Psoas muscle (tissue), 8 donors: ENCODE results near the gene SLX9. TPM values are rescaled to one million over a fixed set of nuclear protein-coding genes. Genes with fewer than 3 reads are reported as not detected.

Experiments used
- ATAC-seq, 4 donors: fragments of 200-7000 bp; cut with Tn5 transposase; one replicate each; pipeline ENCODE4 v1.9.1; 2020; ENCODE audit warnings: moderate library complexity in 3 of 4, mild to moderate bottlenecking in 2 of 4
- DNase-seq, 2 donors: peaks; one replicate each; pipeline ENCODE4 v3.0.0-alpha.2; 2020
- H3K27ac ChIP-seq: fragments of 200-600 bp; one replicate; pipeline ENCODE4 v1.8.0; 2022
- H3K27me3 ChIP-seq, 3 donors: fragments of 200-600 bp in 1 of 3; one replicate each; pipeline versions ENCODE4 v1.6.1 to v1.8.0; 2013 to 2022; ENCODE audit warnings: low read length in 2 of 3, mild to moderate bottlenecking in 2 of 3, moderate library complexity in 1 of 3; ENCODE audit not compliant: insufficient read depth in 3 of 3
- H3K36me3 ChIP-seq, 2 donors: fragments of 200-600 bp in 1 of 2; one replicate each; pipeline versions ENCODE4 v1.6.1 to v1.8.0; 2013 to 2022; ENCODE audit warnings: low read depth in 1 of 2, mild to moderate bottlenecking in 1 of 2, moderate library complexity in 1 of 2; ENCODE audit not compliant: insufficient read depth in 1 of 2
- H3K4me1 ChIP-seq: fragments of 200-600 bp; one replicate; pipeline ENCODE4 v1.8.0; 2022
- H3K4me3 ChIP-seq: fragments of 200-600 bp; one replicate; pipeline ENCODE4 v1.8.0; 2022; ENCODE audit warnings: mild to moderate bottlenecking
- H3K9me3 ChIP-seq: fragments of 200-600 bp; one replicate; pipeline ENCODE4 v1.8.0; 2022
- WGBS, 3 donors: extraction: QIAGEN DNeasy Blood & Tissue Kit; methylation state at CpG; one replicate each; pipeline versions ENCODE4 v1.1.6 to v1.1.7; 2013; 5-methylcytosine and 5-hydroxymethylcytosine counted together
- intact Hi-C, 2 donors: fragments of 100-400 bp; cut with DNase I; formaldehyde crosslinking; loops; one replicate each; pipeline versions ENCODE4 v1.11.0 to v1.14.2; 2022
- polyA plus RNA-seq, 3 donors: library from polyadenylated mRNA; stranded (reverse); fragments of 200-250 nt; gene quantifications; one replicate each; pipeline ENCODE4 v1.2.3, GENCODE V29; 2013
- total RNA-seq, 4 donors: library from RNA; stranded (reverse); fragmentation: NEBNext Ultra II Directional in 2 of 4; extraction: Animal tissue kit (Norgen Biotek cat#: 25700) in 2 of 4; gene quantifications; one replicate each; pipeline versions ENCODE4 v1.2.1 to v1.2.4, GENCODE V29; 2021 to 2023
- TF ChIP-seq, protein P1 (sequence below): fragments of 200-600 bp; IDR thresholded peaks from one replicate; pipeline ENCODE4 v1.8.0; 2022; ENCODE audit warnings: antibody characterized with exemption
- donor health status: healthy with polysubstance abuse.
- donor health status: DM: no; HTN: no; CAD: no; lungs with moderate emphysema.
- donor health status: Bipolar disorder and iron deficiency.
- donor health status: healthy.
- donor health status: DM: yes; HTN: yes; CAD: no.
- donor health status: DM: no; HTN: no; CAD: no.
- donor health status: DM: no; HTN: no; CAD: no.
- donor health status: DM: yes; HTN: yes; CAD: no.

Gene SLX9
- total and polyA plus RNA-seq, 7 donors: 20.2 to 69.2 (median 30.1) TPM

DNA sequence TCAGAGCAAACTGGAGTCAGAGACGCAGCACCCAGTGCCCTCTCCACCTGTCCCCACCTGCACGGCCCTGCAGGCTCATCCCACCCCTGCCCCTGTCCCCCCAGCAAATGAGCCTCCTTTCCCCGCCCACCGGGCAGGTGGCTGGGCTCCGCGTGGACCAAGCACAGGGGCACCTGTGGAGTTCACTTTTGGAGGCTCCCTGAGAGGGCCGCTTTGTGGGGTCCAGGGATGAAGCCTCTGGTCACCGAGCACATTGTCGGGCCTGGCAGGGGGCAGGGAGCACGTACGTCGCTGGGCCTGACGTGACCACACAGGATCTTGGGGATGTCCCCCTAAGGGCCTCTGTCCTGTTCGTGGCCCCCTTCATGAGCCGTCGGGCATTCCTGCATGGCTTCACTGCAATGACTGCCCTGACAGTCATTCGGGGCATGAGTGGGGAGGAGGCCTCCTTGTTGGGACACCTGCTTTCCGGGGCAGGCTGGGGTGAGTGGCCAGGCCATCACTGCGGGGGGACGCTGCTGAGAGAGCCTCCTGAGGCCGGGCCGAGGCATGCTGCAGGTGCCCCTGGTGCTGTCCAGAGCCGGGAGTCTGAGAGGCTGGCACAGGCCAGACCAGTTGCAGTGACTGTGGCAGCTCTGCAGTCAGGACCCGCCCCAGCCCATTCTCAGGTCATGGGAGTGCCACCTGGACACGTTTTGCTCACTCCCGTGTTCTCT is 19.7 kb downstream of the SLX9 start:
- Histone ChIP-seq H3K36me3 (peaks cover 0 to 14% of the 10 kb centered on the region in 2 donors), H3K4me1 (peaks cover 49% of the 10 kb centered on the region), H3K4me3 (peak overlapping the region; percentile 18), H3K27me3 (no peaks in the 10 kb centered on the region), H3K27ac (no peak overlapping the region), H3K9me3 (no peaks in the 10 kb centered on the region)
- TF ChIP-seq, protein P1, sequence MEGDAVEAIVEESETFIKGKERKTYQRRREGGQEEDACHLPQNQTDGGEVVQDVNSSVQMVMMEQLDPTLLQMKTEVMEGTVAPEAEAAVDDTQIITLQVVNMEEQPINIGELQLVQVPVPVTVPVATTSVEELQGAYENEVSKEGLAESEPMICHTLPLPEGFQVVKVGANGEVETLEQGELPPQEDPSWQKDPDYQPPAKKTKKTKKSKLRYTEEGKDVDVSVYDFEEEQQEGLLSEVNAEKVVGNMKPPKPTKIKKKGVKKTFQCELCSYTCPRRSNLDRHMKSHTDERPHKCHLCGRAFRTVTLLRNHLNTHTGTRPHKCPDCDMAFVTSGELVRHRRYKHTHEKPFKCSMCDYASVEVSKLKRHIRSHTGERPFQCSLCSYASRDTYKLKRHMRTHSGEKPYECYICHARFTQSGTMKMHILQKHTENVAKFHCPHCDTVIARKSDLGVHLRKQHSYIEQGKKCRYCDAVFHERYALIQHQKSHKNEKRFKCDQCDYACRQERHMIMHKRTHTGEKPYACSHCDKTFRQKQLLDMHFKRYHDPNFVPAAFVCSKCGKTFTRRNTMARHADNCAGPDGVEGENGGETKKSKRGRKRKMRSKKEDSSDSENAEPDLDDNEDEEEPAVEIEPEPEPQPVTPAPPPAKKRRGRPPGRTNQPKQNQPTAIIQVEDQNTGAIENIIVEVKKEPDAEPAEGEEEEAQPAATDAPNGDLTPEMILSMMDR: no peak
- no peak for ATAC-seq
- peak; percentile 14 to 55 for DNase-seq
- WGBS, 3 donors: 70 to 80% (median 75%) methylated on average over 22 to 26 of the region's 26 CpGs
- intact Hi-C loops: loop anchor here in 1 of 2 donors (5.0 kb wide), 1 partner anchor 73 kb away; no protein-coding TSS in a partner anchor

DNA sequence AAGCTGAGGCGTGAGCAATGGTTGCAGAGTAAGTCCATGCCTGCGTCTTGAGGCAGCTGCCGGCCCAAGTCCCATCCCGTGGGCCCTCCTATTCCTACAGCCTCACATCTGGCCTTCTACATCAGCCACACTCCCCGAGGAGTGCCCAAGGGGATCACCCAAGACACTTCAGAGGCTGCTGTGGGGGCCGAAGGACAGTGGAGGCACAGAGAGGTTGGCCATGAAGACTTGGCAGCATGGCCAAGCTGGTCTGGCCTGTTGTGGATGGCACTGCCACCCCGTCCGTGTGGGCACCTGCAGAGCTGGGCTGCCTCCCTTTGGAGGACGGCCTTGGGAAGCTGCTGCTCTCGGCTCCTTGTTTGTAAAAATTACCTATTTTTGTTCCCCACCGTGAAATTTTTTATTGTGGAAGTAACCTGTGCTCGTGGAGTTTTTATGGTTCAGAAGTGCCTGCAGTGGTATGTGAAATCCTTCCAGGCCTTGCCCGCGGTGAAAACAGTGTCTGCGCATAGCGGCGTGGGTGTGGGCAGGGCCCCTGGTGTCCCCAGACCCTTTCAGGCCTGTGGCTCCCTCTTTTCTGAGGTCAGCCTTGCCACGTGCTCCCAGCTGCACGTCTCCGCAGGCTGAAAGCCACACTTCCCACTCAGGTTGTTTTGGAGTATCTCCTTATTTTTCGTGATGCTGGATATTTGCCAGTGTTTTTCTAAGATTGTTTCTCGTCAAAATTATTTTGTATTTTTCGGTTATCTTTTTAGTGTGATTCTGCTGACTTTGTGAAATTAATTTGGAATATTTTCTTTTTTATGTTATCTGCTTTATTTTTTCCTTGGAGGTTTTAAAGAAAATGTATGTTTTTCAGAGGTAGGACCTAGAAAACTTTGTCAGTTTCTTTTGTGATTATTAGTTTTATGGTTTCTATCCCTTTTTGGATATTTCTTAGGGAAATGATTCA is 20.6 kb downstream of the SLX9 start:
- peak in 1 of 2 donors; percentile 48 for DNase-seq
- ATAC-seq: no peak
- intact Hi-C loops: no loop called here
- no peaks in the 10 kb centered on the region for H3K27me3 ChIP-seq
- TF ChIP-seq, protein P1: no peak
- peaks cover 40% of the 10 kb centered on the region for H3K4me1 ChIP-seq
- WGBS, 3 donors: 85 to 89% (median 88%) methylated on average over 23 of the region's 23 CpGs
- peaks cover 0 to 14% of the 10 kb centered on the region in 2 donors for H3K36me3 ChIP-seq
- no peaks in the 10 kb centered on the region for H3K9me3 ChIP-seq
- no peak overlapping the region for H3K27ac ChIP-seq
- no peak overlapping the region for H3K4me3 ChIP-seq

DNA sequence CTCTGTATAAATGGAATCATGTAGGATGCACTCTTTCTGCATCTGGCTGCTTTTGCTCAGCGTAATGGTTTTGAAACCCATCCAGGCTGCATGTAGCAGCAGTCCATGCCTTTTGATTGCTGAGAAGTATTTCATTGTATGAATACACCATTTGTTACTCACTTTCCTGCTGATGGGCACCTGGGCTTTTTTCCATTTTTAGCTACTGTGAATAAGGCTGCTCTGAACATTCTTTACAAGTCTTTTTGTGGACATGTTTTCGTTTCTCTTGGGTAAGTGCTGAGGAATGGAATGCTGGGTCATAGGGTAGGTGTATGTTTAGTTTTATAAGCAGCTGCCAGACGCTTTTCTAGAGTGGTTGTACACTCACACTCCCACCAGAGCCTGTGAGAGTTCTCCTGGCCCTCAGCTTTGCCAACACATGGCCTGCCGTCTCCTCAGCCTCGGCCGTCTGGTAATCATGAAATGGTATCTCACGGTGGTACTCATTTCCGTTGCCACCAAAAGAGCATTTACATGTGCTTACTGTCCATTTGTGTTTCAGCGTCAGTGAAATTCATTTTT is 22.7 kb downstream of the SLX9 start:
- peak in 1 of 2 donors; percentile 36 for DNase-seq
- Histone ChIP-seq H3K4me3 (no peak overlapping the region), H3K9me3 (no peaks in the 10 kb centered on the region), H3K27me3 (no peaks in the 10 kb centered on the region), H3K27ac (no peak overlapping the region), H3K4me1 (peaks cover 42% of the 10 kb centered on the region), H3K36me3 (peaks cover 0 to 18% of the 10 kb centered on the region in 2 donors)
- WGBS, 3 donors: 75 to 78% (median 77%) methylated on average over 9 of the region's 9 CpGs
- intact Hi-C loops: no loop called here
- ATAC-seq: peak in 2 of 4 donors; percentile 20 to 52
- TF ChIP-seq, protein P1: no peak

DNA sequence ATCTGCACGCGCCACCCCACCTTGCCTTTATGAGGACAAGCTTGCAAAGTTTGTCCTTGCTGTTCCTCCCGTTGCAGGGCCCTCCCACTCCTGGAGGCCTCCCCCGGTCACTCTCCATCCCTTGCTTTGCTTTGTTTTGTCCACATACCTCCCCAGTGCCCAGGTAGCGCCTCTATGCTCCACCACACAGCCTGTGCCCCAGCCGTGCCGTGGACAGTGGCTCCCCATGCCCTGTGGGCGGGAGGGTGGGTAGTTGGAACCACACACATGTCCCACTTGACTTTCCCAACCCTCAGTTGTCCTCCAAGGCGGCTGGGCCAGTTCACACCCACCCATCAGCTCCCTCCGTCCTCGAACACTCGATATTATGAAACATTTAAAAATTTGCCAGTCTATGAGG is 24.6 kb downstream of the SLX9 start:
- DNase-seq: peak in 1 of 2 donors; percentile 6
- H3K4me1 ChIP-seq: peaks cover 28% of the 10 kb centered on the region
- H3K9me3 ChIP-seq: no peaks in the 10 kb centered on the region
- H3K27me3 ChIP-seq: no peaks in the 10 kb centered on the region
- intact Hi-C loops: no loop called here
- H3K4me3 ChIP-seq: no peak overlapping the region
- no peak overlapping the region for H3K27ac ChIP-seq
- TF ChIP-seq, protein P1: no peak
- no peak for ATAC-seq
- H3K36me3 ChIP-seq: peaks cover 0 to 26% of the 10 kb centered on the region in 2 donors
- 94 to 98% (median 96%) methylated on average over 11 to 12 of the region's 12 CpGs for WGBS, 3 donors
